ENCODE measurements around the gene SH3D19.

DNA sequence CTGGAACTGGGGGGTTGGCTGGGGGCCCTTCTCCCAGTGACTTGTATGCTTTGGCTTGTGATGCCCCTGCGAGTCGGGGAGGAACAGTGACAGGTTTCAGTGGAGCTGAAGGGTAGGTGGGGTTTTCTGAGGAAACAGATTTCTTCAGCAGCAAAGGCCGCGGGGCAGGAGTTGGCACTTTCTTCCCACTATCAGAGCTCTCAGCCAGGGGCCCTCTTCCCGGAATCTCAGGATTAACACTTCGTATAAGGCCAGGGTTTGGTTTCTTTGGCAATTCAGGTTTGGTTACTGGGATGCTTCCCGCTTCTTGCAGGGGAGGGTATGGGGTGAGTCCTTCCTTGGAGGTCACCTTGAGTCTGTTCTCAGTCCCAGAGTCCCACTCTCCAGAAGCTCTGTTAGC lies 150.6 kb downstream of the SH3D19 start:
- TF ChIP-seq, protein P1, sequence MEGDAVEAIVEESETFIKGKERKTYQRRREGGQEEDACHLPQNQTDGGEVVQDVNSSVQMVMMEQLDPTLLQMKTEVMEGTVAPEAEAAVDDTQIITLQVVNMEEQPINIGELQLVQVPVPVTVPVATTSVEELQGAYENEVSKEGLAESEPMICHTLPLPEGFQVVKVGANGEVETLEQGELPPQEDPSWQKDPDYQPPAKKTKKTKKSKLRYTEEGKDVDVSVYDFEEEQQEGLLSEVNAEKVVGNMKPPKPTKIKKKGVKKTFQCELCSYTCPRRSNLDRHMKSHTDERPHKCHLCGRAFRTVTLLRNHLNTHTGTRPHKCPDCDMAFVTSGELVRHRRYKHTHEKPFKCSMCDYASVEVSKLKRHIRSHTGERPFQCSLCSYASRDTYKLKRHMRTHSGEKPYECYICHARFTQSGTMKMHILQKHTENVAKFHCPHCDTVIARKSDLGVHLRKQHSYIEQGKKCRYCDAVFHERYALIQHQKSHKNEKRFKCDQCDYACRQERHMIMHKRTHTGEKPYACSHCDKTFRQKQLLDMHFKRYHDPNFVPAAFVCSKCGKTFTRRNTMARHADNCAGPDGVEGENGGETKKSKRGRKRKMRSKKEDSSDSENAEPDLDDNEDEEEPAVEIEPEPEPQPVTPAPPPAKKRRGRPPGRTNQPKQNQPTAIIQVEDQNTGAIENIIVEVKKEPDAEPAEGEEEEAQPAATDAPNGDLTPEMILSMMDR (IDR thresholded peaks at IDR 0.05), result no peak
- no peak for TF ChIP-seq POLR2AphosphoS5 (IDR thresholded peaks at IDR 0.05)
- no peak for TF ChIP-seq POLR2A (IDR thresholded peaks at IDR 0.05)
